HG03025 (cell line): ENCODE results near the gene PI4K2B.
A peak's percentile ranks its signal among the peaks of the same experiment; 100 is the strongest.
"Not testable (repeated sequence)": the region's sequence is repeated elsewhere in the genome, so short reads cannot be mapped to it uniquely, and the experiment has no call there.

Source experiments
- ATAC-seq: cut with Tn5 transposase; IDR thresholded peaks from one replicate; pipeline ENCODE4 v1.9.1; 2021; ENCODE audit warnings: mild to moderate bottlenecking, moderate library complexity; ENCODE audit not compliant: unreplicated experiment, low FRiP score

The PI4K2B gene

DNA sequence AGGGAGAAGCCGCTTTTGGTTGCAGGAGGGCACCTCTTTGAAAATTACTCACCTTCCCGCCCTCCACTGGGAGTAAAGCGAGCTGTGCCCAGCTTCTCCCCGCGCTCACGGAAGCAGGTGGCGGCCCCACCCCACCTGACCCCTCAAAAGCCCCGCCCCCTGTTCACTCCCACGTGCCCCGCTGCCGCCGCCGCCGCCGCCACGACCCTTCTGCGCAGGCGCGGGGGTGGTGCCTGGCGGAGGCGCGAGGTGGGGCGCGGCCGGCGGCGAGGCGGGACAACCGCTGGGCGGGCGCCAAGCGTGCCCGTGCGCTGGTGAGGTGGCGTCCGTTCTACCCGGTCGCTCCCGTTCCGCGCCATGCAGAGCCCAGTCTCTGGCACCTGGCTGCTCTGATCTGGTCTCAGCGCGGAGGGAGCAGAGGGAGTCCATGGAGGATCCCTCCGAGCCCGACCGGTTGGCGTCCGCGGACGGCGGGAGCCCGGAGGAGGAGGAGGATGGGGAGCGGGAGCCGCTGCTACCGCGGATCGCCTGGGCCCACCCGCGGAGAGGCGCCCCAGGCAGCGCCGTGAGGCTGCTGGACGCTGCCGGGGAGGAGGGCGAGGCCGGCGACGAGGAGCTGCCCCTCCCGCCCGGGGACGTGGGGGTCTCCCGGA, at the start of gene PI4K2B:
Gene PI4K2B, plus strand, starts transcription at position 297 of the 653 bp plus-strand sequence. Its CDS starts 131 bp downstream, at position 428.
- peak; percentile 76 for ATAC-seq

DNA sequence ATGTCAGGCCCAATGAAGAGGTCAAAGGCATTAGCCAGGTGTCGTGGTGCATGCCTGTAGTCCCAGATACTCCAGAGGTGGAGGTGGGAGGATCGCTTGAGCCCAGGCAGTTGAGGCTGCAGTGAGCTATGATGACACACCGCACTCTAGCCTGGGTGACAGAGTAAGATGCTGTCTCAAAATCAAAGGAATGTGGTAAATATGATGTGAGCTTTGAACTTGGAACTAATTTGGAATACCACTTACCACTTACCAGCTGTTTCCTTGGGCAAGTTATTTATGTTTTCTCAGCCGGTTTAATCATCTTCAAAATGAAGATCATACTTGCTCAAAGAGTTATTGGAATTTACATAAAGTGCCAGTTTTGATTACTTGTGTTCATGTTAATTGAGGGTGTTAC, 49.8 kb upstream of the PI4K2B start:
- no peak for ATAC-seq

DNA sequence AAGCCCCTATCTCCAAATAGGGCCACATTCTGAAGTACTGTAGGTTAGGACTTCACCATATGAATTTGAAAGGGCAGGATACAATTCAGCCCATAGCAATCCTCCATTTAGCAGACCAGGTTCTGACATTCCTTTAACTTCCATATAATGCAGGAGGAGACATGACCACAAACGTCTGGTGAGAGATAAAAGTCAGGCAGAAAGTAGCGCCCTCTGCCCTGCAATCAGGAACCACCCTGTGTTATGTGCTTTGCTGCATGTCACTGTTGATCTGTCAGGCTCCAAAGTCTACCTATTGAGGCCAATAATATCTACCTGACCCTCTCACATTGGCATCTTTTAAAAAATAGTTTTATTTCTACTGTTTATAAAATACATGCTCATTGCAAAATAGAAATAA, 43.4 kb upstream of the PI4K2B start:
- no peak for ATAC-seq

DNA sequence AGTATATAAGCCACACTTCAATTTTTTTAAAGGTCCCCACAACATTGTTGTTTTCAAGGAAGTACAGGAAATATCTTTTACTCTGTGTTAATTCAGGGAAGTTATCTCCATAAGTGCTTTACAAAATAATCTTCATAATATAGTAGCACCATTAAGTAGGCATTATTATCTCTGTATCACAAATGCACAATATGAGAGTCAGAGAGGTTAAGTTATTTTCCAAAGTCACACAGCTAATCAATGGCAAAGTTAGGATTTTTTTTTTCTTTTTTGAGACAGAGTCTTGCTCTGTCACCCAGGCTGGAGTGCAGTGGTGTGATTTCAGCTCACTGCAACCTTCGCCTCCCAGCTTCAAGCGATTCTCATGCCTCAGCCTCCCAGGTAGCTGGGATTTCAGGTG, 35.1 kb upstream of the PI4K2B start:
- ATAC-seq = no peak

DNA sequence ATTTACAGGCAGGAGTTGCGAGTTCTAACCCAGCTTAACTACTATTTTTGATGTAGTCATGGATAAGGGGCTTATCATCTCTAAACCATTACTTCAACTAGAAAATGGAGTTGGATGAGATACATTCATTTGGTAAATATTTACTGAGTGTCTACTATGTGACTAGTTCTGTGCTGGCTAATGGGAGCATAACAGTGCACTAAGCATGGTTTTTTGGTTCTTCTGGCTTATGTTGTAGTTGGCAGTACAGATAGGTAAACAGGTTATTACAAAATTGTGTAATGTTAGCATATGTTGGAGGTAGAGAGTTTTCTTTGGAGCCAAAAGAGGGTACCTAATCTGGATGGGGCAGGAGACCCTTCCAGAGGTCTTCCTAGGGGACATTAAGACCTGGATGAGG, 25.8 kb upstream of the PI4K2B start:
- no peak for ATAC-seq

DNA sequence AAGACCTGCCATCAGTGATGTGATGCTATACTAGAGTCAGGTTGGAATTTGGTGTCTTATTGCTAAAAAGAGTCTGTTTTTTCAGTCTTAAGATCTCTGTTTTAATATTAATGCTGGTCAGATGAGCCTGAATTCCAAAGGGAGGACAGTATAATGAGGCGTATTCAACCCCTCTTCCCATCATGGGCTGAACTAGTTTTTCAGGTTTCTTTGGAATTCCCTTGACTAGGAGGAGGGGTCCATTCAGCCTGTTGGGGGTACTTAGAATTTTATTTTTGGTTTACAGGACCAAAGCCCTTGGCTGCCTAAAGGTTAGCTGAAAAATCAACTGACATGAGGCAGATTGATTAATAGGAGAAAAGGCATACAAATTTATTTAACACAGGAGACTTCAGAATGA, 24.1 kb upstream of the PI4K2B start:
- no peak for ATAC-seq

DNA sequence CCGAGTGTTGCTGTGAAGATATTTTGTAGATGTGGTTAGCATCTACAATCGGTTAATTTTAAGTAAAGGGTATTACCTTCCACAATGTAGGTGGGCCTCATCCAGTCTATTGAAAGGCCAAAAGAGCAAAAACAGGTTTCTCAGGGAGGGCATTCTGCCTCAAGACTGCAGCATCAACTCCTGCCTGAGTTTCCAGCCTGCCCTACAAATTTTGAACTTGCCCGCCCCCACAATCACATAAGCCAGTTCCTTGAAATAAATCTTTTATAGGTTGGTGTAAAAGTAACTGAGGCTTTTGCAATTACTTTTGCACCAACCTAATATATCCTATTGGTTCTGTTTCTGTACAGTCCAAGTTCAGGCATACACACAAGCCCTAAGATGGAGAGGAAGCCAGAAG, 22.1 kb upstream of the PI4K2B start:
- no peak for ATAC-seq

DNA sequence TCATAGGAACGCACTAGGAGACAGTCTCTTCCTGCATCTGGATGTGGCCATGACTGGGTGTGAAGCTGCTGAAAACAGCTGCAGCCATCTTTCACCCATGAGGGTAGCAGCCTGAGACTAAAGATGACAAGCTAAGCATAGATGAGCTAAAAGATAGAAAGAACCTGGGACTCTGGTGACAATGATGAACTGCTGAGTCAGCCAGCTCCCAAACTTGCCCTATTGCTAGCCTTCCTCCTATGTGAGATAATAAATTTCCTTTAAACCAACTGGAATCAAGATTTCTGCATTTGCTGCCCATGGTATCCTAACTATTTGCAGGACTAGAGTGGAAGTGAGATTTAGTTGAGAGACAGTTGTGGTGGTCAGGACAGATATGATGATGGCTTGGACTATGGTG, 21.0 kb upstream of the PI4K2B start:
- no peak for ATAC-seq

DNA sequence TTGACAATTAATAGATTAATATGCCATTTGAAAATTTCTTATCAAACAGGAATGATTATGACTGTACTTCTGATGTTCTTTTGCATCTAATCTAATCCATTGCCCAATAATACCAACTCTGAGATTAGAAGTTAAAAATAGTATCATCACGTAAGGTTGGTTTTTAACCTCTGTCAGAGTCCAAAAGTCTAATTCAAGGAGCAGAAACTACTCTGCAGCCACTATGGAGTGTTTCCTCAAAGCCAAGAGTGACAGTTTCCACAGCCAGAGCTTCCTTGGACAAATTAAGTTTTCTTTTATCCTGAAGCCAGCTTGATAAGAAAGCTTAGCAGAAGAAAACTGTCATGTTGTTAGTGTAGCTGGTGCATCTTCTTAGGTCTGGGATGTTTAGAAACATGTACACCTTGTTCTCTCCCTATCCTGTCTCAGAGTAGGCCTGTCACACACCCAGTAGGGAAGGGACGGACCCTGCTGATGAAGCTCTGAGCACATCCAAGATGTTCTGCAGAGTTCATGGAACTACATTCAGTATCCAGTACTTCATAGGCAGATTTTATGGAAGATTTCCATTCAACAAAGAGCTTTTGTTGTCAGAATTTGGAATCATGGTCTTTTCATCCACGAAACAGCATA, 20.4 kb upstream of the PI4K2B start:
- no peak for ATAC-seq

DNA sequence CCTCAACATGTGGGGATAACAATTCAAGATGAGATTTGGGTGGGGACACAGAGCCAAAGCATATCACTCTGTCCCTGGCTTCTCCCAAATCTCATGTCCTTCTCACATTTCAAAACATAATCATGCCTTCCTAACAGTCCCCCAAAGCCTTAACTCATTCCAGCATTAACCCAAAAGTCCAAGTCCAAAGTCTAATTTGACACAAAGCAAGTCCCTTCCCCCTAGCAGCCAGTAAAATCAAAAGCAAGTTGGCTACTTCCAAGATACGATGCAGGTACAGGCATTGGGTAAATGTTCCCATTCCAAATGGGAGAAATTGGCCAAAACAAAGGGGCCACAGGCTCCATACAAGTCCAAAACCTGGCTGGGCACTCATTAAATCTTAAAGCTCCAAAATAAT, 19.1 kb upstream of the PI4K2B start:
- ATAC-seq = not testable (repeated sequence)

DNA sequence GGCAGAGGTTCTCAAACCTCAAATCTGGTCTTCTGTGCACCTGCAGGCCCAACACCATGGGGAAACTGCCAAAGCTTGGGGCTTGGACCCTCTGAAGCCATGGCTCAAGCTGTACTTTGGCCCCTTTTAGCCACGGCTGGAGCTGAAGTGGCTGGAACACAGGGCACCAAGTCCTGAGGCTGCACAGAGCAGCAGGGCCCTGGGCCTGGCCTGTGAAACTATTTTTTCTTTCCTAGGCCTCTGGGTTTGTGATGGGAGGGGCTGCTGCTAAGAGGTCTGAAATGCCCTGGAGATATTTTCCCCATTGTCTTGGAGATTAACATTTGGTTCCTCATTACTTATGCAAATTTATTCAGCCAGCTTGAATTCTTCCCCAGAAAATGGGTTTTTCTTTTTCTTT, 18.3 kb upstream of the PI4K2B start:
- ATAC-seq = no peak

DNA sequence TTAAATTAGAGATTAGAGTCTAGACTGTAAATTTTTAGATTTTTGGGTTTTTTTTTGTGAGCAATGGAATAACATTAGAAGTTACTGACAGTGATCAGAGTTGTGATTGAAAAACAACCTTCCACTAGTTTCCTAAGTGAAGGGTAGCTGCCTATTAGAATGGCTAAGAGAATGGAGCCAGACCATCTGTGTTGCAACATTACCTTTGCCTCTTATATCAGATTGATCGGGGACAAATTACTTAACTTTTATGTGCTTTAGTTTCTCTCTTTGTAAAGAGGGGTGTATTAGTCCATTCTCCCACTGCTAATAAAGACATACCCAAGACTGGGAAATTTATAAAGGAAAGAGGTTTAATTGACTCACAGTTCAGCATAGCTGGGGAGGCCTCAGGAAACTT, 12.5 kb upstream of the PI4K2B start:
- ATAC-seq = no peak

DNA sequence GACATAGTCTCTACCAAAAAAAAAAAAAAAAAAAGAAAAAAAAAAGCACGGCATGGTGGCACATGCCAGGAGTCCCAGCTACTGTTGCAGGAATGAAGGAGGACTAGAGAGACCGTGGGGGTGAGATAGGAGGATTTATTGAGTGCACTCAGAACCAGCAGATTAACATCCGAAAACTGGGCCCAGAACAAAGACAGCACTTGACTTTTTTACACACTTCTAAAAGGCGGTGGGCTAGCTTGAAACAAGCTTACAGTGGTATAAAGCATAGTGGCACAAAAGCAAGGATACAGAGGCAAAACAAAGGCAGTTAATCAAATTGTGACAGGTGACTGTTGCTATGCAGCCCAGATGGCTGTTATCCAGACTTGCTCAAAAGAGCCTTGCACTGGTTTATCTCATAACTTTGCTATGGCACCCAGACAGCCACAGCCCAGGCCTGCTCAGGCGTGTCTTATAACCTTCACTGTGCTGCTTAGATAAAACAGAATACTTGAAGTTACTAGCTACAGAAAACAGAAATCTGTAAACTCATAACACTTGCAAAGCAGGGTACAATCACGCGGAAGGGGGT, 9.9 kb upstream of the PI4K2B start:
- no peak for ATAC-seq

DNA sequence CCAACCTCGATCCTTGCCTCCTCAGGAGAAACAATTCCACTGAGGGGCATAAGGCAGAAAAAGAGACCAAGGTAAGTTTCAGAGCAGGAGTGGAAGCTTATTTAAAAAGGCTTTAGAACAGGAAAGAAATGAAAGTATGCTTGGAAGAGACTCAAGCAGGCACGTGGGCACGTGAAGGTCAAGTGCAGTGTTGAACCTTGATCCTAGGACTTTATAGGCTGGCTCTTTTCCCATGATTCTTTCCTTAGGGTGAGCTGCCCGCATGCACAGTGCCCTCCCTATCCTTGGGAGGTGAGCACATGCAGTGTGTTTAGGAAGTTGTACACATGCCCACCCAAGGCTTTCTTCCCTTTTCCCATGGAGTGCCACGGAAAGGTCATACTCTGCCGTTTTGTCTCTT, 4.0 kb upstream of the PI4K2B start:
- ATAC-seq = no peak

DNA sequence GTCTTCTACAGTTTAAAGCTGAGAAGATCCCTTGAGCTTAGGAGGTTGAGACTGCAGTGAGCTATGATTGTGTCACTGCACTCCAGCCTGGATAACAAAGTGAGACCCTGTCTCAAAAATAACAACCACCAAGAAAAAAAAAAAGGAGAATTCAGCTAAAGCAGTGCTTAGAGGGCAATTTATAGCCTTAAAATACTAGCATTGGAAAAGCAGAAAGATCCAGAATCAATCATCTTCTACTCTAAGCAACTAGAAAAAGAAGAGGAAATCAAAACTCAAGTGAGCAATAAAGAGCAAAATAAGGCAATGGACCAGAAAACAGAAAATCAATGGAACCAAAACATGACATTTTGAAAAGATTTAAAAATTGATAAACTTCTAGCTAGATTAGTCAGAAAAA, 639 bp upstream of the PI4K2B start:
- ATAC-seq = no peak

DNA sequence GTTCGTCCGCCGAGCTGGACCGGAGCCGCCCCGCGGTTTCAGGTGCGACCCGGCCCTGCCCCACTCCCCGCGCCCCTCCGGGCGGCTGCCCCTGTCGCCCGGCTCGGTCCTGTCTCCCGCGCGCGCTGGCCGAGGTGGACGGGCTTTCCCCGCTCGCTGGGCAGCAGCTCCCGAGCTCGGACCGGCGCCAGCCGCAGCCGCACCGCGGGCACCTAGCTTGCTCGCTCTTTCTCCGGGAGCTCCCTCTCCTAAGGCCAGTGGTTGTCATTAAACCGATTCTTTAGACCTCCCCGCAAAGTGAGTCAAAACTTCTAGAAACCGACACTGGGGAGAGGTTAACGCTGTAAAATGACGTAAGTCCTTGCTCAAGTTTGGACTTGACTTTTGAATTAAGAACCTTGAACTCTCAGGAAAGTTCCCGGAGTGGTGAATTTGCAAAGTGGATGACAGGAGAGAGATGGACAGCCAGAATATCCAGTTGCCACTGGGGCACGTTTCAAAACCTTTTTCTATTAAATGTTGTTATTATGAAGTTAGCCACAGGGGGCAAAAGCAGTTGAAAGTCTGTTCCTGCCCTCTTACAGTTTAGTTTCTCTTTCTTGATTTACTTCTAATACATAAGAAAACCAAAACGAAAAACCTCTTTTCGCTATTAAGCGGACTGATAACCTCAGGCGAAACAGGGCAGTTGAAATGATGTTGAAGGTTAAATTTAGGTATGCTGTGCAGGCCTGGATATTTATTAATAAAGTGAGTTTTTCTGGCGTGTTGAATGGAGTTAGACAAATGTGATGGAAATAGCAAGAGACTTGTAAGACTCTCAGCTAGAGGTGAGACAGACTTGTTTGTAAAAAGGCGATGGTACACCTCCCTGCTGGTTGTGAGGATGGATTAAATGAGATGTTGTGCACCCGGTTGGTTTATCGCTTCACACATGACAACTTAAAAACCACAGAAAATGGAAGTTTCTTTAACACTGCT, 847 bp downstream of the PI4K2B start:
- ATAC-seq = peak; percentile 57

DNA sequence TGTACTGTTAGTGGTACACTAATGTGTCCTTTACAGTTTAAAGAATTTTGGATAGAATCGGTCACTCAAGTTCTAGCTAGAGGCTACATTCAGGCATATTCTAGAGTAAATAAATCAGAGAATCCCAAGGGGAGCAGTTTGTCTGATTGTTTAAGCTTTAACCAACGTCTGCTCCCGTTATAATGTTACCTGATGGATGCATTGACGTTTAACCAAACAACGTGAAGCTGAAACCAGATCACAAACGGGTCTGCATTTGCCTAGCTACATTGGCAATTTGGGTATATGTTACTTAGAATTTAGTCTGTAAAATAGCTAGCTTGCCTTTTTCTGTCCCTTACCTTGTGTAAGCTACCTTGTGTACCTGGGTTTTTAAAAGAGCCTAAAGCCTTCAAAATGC, 1.6 kb downstream of the PI4K2B start:
- ATAC-seq = no peak

DNA sequence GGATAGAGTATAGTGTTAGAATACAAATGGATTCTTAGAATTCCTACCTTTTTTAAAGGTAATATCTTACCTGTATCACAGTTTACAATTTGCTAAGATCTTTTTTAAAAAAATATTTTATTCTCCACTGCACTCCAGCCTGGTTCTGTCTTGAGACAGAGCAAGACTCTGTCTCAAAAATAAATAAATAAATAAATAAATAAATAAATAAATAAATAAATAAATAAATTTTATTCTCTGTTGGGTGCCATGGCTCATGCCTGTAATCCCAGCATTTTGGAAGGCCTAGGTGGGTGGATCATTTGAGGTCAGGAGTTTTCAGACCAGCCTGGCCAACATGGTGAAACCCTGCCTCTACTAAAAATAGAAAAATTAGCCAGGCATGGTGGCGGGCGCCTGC, 2.2 kb downstream of the PI4K2B start:
- not testable (repeated sequence) for ATAC-seq

DNA sequence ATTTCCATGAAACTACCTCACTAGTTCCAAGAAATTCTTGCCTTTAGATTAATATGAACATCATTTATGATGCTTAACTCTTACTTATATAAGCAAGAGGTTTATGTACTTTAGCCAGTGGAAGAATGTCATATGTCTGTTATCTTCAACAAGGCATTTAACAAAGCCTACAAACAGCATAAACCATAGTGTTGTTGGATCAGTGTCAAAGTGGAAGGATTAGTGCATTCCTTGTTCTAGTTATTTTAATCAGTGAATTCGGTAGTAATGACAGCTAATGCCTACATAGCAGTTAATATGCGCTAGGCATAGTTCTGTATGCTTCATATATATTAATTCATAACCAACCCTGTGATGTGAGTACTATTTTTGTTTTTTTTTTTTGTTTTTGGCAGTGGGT, 3.1 kb downstream of the PI4K2B start:
- no peak for ATAC-seq

DNA sequence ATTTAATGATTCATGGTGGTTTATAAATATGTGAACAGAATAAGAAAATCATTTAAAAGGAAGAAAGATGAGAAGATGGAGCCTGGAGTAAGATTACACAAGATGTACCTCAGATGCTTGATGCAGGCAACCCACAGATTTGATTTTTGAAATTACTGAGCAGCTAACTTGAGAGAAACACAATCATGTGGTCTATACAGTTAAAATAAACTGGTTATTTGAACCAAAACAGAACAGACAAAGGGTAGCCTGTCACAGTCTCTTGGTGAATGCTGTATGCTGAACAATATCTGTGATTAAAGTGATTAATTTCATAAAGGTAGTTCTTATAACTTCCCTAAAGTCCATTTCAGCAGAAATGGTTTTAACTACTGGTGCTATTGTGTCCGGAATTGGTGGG, 4.2 kb downstream of the PI4K2B start:
- ATAC-seq = no peak

DNA sequence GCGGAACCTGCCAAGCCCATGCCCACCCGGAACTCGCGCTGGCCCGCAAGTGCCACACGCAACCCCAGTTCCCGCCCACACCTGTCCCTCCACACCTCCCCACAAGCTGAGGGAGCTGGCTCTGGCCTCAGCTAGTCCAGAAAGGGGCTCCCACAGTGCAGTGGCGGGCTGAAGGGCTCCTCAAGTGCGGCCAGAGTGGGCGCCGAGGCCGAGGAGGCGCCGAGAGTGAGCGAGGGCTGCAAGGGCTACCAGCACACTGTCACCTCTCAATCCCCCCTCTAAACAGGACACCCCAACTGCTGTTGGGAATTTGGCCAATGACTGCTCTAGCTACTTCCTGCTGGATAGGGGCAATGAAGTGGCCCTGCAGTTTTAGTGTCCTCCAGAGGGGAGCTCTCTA, 5.7 kb downstream of the PI4K2B start:
- ATAC-seq = not testable (repeated sequence)
